K562 (cell line): ENCODE measurements around the gene KTN1. TPM values are rescaled to one million over a fixed set of nuclear protein-coding genes. Genes with fewer than 3 reads are reported as not detected.
A peak's percentile ranks its signal among the peaks of the same experiment; 100 is the strongest.

Experiments
- ETS1 ChIP-seq: conservative IDR thresholded peaks from 2 replicates; pipeline ENCODE4 v1.6.1; 2011; ENCODE audit warnings: low read depth, mild to moderate bottlenecking, low read length; ENCODE audit not compliant: control insufficient read depth
- FOXJ3 ChIP-seq: sonication (generic); formaldehyde crosslinking; IDR thresholded peaks from 2 replicates; pipeline ENCODE4 v1.4.0; 2020; ENCODE audit warnings: mild to moderate bottlenecking, missing genetic modification reagents
- GTF2B ChIP-seq: IDR thresholded peaks from 2 replicates; pipeline ENCODE4 v1.6.1; 2011; ENCODE audit not compliant: insufficient read length; ENCODE audit errors: extremely low read depth
- MCM2 ChIP-seq: fragments of 450-650 bp; IDR thresholded peaks from 2 replicates; pipeline ENCODE4 v1.6.1; 2017; ENCODE audit warnings: low read depth, mild to moderate bottlenecking
- NR1H2 ChIP-seq: sonication (generic); formaldehyde crosslinking; IDR thresholded peaks from 2 replicates; pipeline ENCODE4 v1.4.0; 2020; ENCODE audit warnings: mild to moderate bottlenecking, missing genetic modification reagents
- SAFB ChIP-seq: fragments of 200-400 bp; formaldehyde crosslinking; IDR thresholded peaks from 2 replicates; pipeline ENCODE4 v1.6.1; 2017; ENCODE audit warnings: low read depth, low read length, borderline replicate concordance
- TAF1 ChIP-seq: IDR thresholded peaks from 2 replicates; pipeline ENCODE4 v1.6.1; 2011; ENCODE audit warnings: mild to moderate bottlenecking, low read length, moderate library complexity; ENCODE audit not compliant: insufficient read depth, control insufficient read depth, severe bottlenecking; ENCODE audit errors: extremely low read depth
- TEAD1 ChIP-seq, 2 experiments: fragments of 450-650 bp in 1 of 2; sonication (generic) in 1 of 2; formaldehyde crosslinking; IDR thresholded peaks; 2 replicates each; pipeline versions ENCODE4 v1.4.0 to v1.8.0; 2020 to 2022; ENCODE audit warnings: mild to moderate bottlenecking in 2 of 2, missing genetic modification reagents in 1 of 2
- TFAM ChIP-seq: fragments of 250-450 bp; sonication (Bioruptor Pico); conservative IDR thresholded peaks from 2 replicates; pipeline ENCODE4 v1.5.0; 2021; ENCODE audit warnings: mild to moderate bottlenecking, moderate library complexity
- TOE1 ChIP-seq, 2 experiments: fragments of 450-650 bp in 1 of 2; sonication (generic) in 1 of 2; formaldehyde crosslinking in 1 of 2; IDR thresholded peaks; 2 replicates each; pipeline versions ENCODE4 v1.7.1 to v1.8.0; 2016 to 2022; ENCODE audit warnings: borderline replicate concordance in 2 of 2, mild to moderate bottlenecking in 2 of 2, antibody characterized with exemption in 1 of 2, inconsistent platforms in 1 of 2, low read depth in 1 of 2, missing genetic modification reagents in 1 of 2, moderate library complexity in 1 of 2
- VEZF1 ChIP-seq: fragments of 200-800 bp; sonication (Bioruptor generic); IDR thresholded peaks from 2 replicates; pipeline ENCODE4 v1.6.1; 2017; ENCODE audit warnings: missing genetic modification characterization, missing compliant biosample characterization
- YY1 ChIP-seq, 3 experiments: IDR thresholded peaks; 2 replicates each; pipeline ENCODE4 v1.6.1; 2011; ENCODE audit warnings: low read length in 2 of 3, mild to moderate bottlenecking in 2 of 3, moderate library complexity in 2 of 3, borderline replicate concordance in 1 of 3, control low read depth in 1 of 3, low read depth in 1 of 3; ENCODE audit not compliant: insufficient read depth in 3 of 3, insufficient replicate concordance in 2 of 3, control insufficient read depth in 1 of 3, insufficient read length in 1 of 3; ENCODE audit errors: extremely low read depth in 1 of 3
- ZBTB17 ChIP-seq: fragments of 450-650 bp; formaldehyde crosslinking; IDR thresholded peaks from 2 replicates; pipeline ENCODE4 v1.4.0; 2020; ENCODE audit warnings: mild to moderate bottlenecking
- ZFP36 ChIP-seq: fragments of 150-350 bp; IDR thresholded peaks from 2 replicates; pipeline ENCODE4 v1.6.1; 2018; ENCODE audit warnings: low read length, low read depth; ENCODE audit not compliant: partially characterized antibody
- ZNF253 ChIP-seq: fragments of 250-450 bp; sonication (Bioruptor Pico); conservative IDR thresholded peaks from 2 replicates; pipeline ENCODE4 v1.6.1; 2021; ENCODE audit warnings: mild to moderate bottlenecking
- polyA plus RNA-seq, 8 experiments: library from polyadenylated mRNA; depleted of rRNA in 4 of 8; stranded (reverse) in 5 of 8; unstranded in 3 of 8; fragments of >200 nt; fragmentation: Nextera tagmentation in 2 of 8; fragmentation: Illumina TruSeq in 1 of 8; extraction: Ambion mirVana in 2 of 8; extraction: Trizol in 1 of 8; gene quantifications; 2 replicates each; pipeline versions ENCODE4 v1.2.1 to v1.2.3, GENCODE V29; 2011 to 2014; ENCODE audit warnings: inconsistent platforms in 1 of 8, missing spikeins in 1 of 8
- total RNA-seq, 7 experiments: library from RNA; depleted of rRNA in 6 of 7; stranded (reverse); fragments of >200 nt in 6 of 7; fragmentation: Illumina TruSeq in 2 of 7; extraction: Trizol in 2 of 7; gene quantifications; 2 replicates each; pipeline versions ENCODE4 v1.2.1 to v1.2.3, GENCODE V29; 2011 to 2021; ENCODE audit warnings: low replicate concordance in 1 of 7
- TF ChIP-seq, protein P1 (sequence below): sonication (generic); formaldehyde crosslinking; IDR thresholded peaks from 2 replicates; pipeline ENCODE4 v1.8.0; 2023; ENCODE audit warnings: missing genetic modification reagents, mild to moderate bottlenecking, borderline replicate concordance

Gene KTN1
- total and polyA plus RNA-seq, 9 of the 15 experiments (the other 6 are each of a cell fraction or from before 2014, with no cell fraction given) = 34.8 to 120 (median 63.6) TPM

- peak; percentile 90 for TF ChIP-seq VEZF1 (CRISPR knock-in tag)
- no peak for TF ChIP-seq NR1H2
- TF ChIP-seq TFAM (CRISPR knock-in tag) = no peak
- TF ChIP-seq ZBTB17 = peak; percentile 47; the same call in 1 of the 2 replicates
- TF ChIP-seq FOXJ3 = no peak
- TF ChIP-seq GTF2B = no peak
- peak in 1 of 3 experiments; percentile 31 for TF ChIP-seq YY1 (IDR thresholded peaks at IDR 0.05; ENCODE audit: borderline replicate concordance in 1 of 3, control insufficient read depth in 1 of 3, extremely low read depth in 1 of 3, insufficient read depth in 3 of 3, insufficient read length in 1 of 3, insufficient replicate concordance in 2 of 3, low read depth in 1 of 3, low read length in 2 of 3)
- TF ChIP-seq TOE1 (IDR thresholded peaks at IDR 0.05; ENCODE audit: borderline replicate concordance) = peak; percentile 81
- TF ChIP-seq TOE1 (CRISPR knock-in tag; IDR thresholded peaks at IDR 0.05; ENCODE audit: borderline replicate concordance, low read depth) = no peak
- no peak for TF ChIP-seq ETS1
- TF ChIP-seq ZNF253 (CRISPR knock-in tag) = no peak
- TF ChIP-seq SAFB = 0 out of 2 replicates have a peak, but pooled peaks have one; percentile 20
- TF ChIP-seq, protein P1, sequence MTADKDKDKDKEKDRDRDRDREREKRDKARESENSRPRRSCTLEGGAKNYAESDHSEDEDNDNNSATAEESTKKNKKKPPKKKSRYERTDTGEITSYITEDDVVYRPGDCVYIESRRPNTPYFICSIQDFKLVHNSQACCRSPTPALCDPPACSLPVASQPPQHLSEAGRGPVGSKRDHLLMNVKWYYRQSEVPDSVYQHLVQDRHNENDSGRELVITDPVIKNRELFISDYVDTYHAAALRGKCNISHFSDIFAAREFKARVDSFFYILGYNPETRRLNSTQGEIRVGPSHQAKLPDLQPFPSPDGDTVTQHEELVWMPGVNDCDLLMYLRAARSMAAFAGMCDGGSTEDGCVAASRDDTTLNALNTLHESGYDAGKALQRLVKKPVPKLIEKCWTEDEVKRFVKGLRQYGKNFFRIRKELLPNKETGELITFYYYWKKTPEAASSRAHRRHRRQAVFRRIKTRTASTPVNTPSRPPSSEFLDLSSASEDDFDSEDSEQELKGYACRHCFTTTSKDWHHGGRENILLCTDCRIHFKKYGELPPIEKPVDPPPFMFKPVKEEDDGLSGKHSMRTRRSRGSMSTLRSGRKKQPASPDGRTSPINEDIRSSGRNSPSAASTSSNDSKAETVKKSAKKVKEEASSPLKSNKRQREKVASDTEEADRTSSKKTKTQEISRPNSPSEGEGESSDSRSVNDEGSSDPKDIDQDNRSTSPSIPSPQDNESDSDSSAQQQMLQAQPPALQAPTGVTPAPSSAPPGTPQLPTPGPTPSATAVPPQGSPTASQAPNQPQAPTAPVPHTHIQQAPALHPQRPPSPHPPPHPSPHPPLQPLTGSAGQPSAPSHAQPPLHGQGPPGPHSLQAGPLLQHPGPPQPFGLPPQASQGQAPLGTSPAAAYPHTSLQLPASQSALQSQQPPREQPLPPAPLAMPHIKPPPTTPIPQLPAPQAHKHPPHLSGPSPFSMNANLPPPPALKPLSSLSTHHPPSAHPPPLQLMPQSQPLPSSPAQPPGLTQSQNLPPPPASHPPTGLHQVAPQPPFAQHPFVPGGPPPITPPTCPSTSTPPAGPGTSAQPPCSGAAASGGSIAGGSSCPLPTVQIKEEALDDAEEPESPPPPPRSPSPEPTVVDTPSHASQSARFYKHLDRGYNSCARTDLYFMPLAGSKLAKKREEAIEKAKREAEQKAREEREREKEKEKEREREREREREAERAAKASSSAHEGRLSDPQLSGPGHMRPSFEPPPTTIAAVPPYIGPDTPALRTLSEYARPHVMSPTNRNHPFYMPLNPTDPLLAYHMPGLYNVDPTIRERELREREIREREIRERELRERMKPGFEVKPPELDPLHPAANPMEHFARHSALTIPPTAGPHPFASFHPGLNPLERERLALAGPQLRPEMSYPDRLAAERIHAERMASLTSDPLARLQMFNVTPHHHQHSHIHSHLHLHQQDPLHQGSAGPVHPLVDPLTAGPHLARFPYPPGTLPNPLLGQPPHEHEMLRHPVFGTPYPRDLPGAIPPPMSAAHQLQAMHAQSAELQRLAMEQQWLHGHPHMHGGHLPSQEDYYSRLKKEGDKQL (CRISPR knock-in tag) = no peak
- no peak for TF ChIP-seq MCM2
- TF ChIP-seq TAF1 = peak; percentile 18
- TF ChIP-seq TEAD1 (CRISPR knock-in tag; IDR thresholded peaks at IDR 0.05) = 0 out of 4 replicates have a peak, but pooled peaks of 1 of the 2 experiments have one; percentile 27
- no peak for TF ChIP-seq ZFP36
These were observed at the start of gene KTN1 (continued) for GRCh38 chr14:55579724-55580469.
